ENCODE measurements around the gene KLHL41.

DNA sequence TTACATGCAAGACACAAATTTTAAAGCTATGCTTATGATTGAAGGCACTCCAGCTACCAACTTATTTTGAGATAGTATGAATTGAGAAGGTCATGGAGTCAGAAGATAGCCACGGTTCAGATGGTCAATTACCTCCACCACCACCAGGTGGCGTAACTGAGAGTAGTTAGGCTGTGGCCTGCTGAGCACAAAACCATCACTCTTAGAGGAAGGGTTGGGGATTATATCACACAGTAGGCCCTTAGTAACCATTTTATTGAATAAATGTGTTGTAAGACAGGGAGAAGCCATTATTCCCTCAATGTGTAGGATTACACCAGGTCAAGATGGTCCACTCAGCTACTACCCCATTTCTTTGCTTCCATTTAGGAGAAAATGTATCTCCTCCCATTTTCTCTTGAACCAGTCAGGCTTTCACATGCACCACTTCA, 18.8 kb downstream of the KLHL41 start:
- TF ChIP-seq POLR2A (IDR thresholded peaks at IDR 0.05) = no peak
- TF ChIP-seq, protein P1, sequence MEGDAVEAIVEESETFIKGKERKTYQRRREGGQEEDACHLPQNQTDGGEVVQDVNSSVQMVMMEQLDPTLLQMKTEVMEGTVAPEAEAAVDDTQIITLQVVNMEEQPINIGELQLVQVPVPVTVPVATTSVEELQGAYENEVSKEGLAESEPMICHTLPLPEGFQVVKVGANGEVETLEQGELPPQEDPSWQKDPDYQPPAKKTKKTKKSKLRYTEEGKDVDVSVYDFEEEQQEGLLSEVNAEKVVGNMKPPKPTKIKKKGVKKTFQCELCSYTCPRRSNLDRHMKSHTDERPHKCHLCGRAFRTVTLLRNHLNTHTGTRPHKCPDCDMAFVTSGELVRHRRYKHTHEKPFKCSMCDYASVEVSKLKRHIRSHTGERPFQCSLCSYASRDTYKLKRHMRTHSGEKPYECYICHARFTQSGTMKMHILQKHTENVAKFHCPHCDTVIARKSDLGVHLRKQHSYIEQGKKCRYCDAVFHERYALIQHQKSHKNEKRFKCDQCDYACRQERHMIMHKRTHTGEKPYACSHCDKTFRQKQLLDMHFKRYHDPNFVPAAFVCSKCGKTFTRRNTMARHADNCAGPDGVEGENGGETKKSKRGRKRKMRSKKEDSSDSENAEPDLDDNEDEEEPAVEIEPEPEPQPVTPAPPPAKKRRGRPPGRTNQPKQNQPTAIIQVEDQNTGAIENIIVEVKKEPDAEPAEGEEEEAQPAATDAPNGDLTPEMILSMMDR (IDR thresholded peaks at IDR 0.05) = peak; percentile 57 to 80 (median 74)
- no peak for TF ChIP-seq POLR2AphosphoS5 (IDR thresholded peaks at IDR 0.05)
- no peak for TF ChIP-seq EP300 (IDR thresholded peaks at IDR 0.05)

Measured in upper lobe of left lung (tissue), 4 donors.